Tibial nerve (tissue), 4 donors: ENCODE measurements around the gene AGFG2. TPM values are rescaled to one million over a fixed set of nuclear protein-coding genes. Genes with fewer than 3 reads are reported as not detected.

Experiments used
- DNase-seq, 2 donors: peaks; one replicate each; pipeline ENCODE4 v3.0.0-alpha.2; 2019; ENCODE audit warnings: low spot score in 2 of 2
- H3K27ac ChIP-seq, 4 donors: fragments of 200-600 bp; sonication (generic) in 3 of 4; one replicate each; pipeline ENCODE4 v1.5.1; 2017 to 2019; ENCODE audit warnings: mild to moderate bottlenecking in 1 of 4
- H3K27me3 ChIP-seq, 2 donors: fragments of 200-600 bp; sonication (generic) in 1 of 2; one replicate each; pipeline versions ENCODE4 v1.5.1 to v1.6.0; 2017 to 2019
- H3K36me3 ChIP-seq, 3 donors: fragments of 200-600 bp; sonication (generic); one replicate each; pipeline ENCODE4 v1.5.1; 2018 to 2019
- H3K4me1 ChIP-seq, 4 donors: fragments of 200-600 bp; sonication (generic) in 3 of 4; one replicate each; pipeline ENCODE4 v1.5.1; 2017 to 2019
- H3K4me3 ChIP-seq, 4 donors: fragments of 200-600 bp; sonication (generic) in 3 of 4; one replicate each; pipeline ENCODE4 v1.5.1; 2017 to 2019; ENCODE audit warnings: mild to moderate bottlenecking in 1 of 4, moderate library complexity in 1 of 4
- H3K9me3 ChIP-seq, 4 donors: fragments of 200-600 bp; sonication (generic) in 3 of 4; one replicate each; pipeline ENCODE4 v1.5.1; 2017 to 2019
- CTCF ChIP-seq, 5 experiments: fragments of 200-600 bp in 3 of 5; fragments of 450-650 bp in 2 of 5; sonication (generic) in 3 of 5; IDR thresholded peaks; one replicate each; pipeline ENCODE4 v1.5.1; 2016 to 2019; ENCODE audit warnings: antibody characterized with exemption in 5 of 5, mild to moderate bottlenecking in 3 of 5, moderate library complexity in 2 of 5
- EP300 ChIP-seq, 2 donors: sonication (generic); formaldehyde crosslinking; IDR thresholded peaks; one replicate each; pipeline ENCODE4 v1.6.1; 2017; ENCODE audit warnings: antibody characterized with exemption in 2 of 2, mild to moderate bottlenecking in 1 of 2
- POLR2A ChIP-seq, 2 donors: fragments of 450-650 bp; IDR thresholded peaks; one replicate each; pipeline ENCODE4 v1.6.1; 2017; ENCODE audit warnings: antibody characterized with exemption in 2 of 2, mild to moderate bottlenecking in 2 of 2, moderate library complexity in 2 of 2
- WGBS, 2 donors: methylation state at CpG; one replicate each; pipeline ENCODE4 v1.1.5; 2018; 5-methylcytosine and 5-hydroxymethylcytosine counted together
- total RNA-seq, 4 donors: library from RNA; depleted of rRNA; stranded (reverse); fragments of >200 nt; gene quantifications; one replicate each; pipeline ENCODE4 v1.1.0, GENCODE V29; 2016

AGFG2 gene
- total RNA-seq, 4 donors from 2014 or later, result 17.1 to 54.6 (median 35.0) TPM

- H3K9me3 ChIP-seq, result no peaks in the 10 kb centered on the region
- WGBS, 2 donors, result 49 to 67% methylated on average over 12 of the region's 12 CpGs
- peaks cover 0 to 59% (median 20%) of the 10 kb centered on the region in 4 donors for H3K4me1 ChIP-seq
- TF ChIP-seq POLR2A (IDR thresholded peaks at IDR 0.05) (no peak), CTCF (IDR thresholded peaks at IDR 0.05) (no peak), EP300 (IDR thresholded peaks at IDR 0.05) (no peak)
- DNase-seq, result no peak
- peak overlapping the region in 2 of 4 donors; percentile 31 to 34 for H3K27ac ChIP-seq
- H3K36me3 ChIP-seq, result peaks cover 0 to 48% (median 0%) of the 10 kb centered on the region in 3 donors
- no peak overlapping the region for H3K4me3 ChIP-seq
- peaks cover 0 to 4% of the 10 kb centered on the region in 2 donors for H3K27me3 ChIP-seq
Measured at GRCh38 chr7:100567031-100567730, 28.2 kb downstream of the AGFG2 start.

- TF ChIP-seq POLR2A (IDR thresholded peaks at IDR 0.05) (no peak), EP300 (IDR thresholded peaks at IDR 0.05) (no peak), CTCF (IDR thresholded peaks at IDR 0.05) (no peak)
- Histone ChIP-seq H3K9me3 (no peaks in the 10 kb centered on the region), H3K4me1 (peaks cover 0 to 65% (median 20%) of the 10 kb centered on the region in 4 donors), H3K36me3 (peaks cover 0 to 48% (median 0%) of the 10 kb centered on the region in 3 donors), H3K27ac (peak overlapping the region in 2 of 4 donors; percentile 31 to 34), H3K4me3 (no peak overlapping the region), H3K27me3 (peaks cover 0 to 4% of the 10 kb centered on the region in 2 donors)
- no peak for DNase-seq
- 37 to 42% methylated on average over 3 of the region's 3 CpGs for WGBS, 2 donors
Measured at GRCh38 chr7:100567751-100568175, 28.8 kb downstream of the AGFG2 start.

- H3K36me3 ChIP-seq, result peaks cover 0 to 48% (median 0%) of the 10 kb centered on the region in 3 donors
- peak overlapping the region in 2 of 4 donors; percentile 31 to 34 for H3K27ac ChIP-seq
- no peak for TF ChIP-seq EP300 (IDR thresholded peaks at IDR 0.05)
- peaks cover 0 to 66% (median 20%) of the 10 kb centered on the region in 4 donors for H3K4me1 ChIP-seq
- H3K9me3 ChIP-seq, result no peaks in the 10 kb centered on the region
- WGBS, 2 donors, result 65 to 74% methylated on average over 4 to 11 of the region's 11 CpGs
- peaks cover 0 to 4% of the 10 kb centered on the region in 2 donors for H3K27me3 ChIP-seq
- DNase-seq, result no peak
- H3K4me3 ChIP-seq, result no peak overlapping the region
Measured at GRCh38 chr7:100568176-100568895, 29.3 kb downstream of the AGFG2 start.

GRCh38 chr7:100568896-100569844 lies 30.2 kb downstream of the AGFG2 start:
- Histone ChIP-seq H3K4me1 (peaks cover 0 to 60% (median 20%) of the 10 kb centered on the region in 4 donors), H3K27me3 (peaks cover 0 to 4% of the 10 kb centered on the region in 2 donors), H3K4me3 (peak overlapping the region; percentile 2 to 45 (median 26)), H3K27ac (peak overlapping the region in 3 of 4 donors; percentile 44 to 73 (median 70)), H3K36me3 (peaks cover 0 to 52% (median 3%) of the 10 kb centered on the region in 3 donors), H3K9me3 (no peaks in the 10 kb centered on the region)
- TF ChIP-seq CTCF (IDR thresholded peaks at IDR 0.05), result peak in 4 of 5 experiments; percentile 30 to 49 (median 41)
- TF ChIP-seq EP300 (IDR thresholded peaks at IDR 0.05), result peak in 1 of 2 donors; percentile 29
- no peak for TF ChIP-seq POLR2A (IDR thresholded peaks at IDR 0.05)
- peak; percentile 50 to 55 for DNase-seq
- 31 to 34% methylated on average over 16 to 25 of the region's 36 CpGs for WGBS, 2 donors
